CD4-positive, alpha-beta T cell treated with Interleukin-4 for 1 hour (primary cell): ENCODE measurements around the gene CTLA4.

Source experiments
- DNase-seq, 2 donors: peaks; one replicate each; pipeline ENCODE4 v3.0.0-alpha.2; 2020 to 2022

CTLA4 gene

GRCh38 chr2:203867561-203868200 lies at the start of gene CTLA4:
Gene CTLA4 (plus strand): TSS chr2:203867771. CDS start chr2:203867943, 172 bp downstream.
- peak in 1 of 2 donors; percentile 69 for DNase-seq

- DNase-seq = no peak
Measured at GRCh38 chr2:203818656-203819055, 48.9 kb upstream of the CTLA4 start.

DNA sequence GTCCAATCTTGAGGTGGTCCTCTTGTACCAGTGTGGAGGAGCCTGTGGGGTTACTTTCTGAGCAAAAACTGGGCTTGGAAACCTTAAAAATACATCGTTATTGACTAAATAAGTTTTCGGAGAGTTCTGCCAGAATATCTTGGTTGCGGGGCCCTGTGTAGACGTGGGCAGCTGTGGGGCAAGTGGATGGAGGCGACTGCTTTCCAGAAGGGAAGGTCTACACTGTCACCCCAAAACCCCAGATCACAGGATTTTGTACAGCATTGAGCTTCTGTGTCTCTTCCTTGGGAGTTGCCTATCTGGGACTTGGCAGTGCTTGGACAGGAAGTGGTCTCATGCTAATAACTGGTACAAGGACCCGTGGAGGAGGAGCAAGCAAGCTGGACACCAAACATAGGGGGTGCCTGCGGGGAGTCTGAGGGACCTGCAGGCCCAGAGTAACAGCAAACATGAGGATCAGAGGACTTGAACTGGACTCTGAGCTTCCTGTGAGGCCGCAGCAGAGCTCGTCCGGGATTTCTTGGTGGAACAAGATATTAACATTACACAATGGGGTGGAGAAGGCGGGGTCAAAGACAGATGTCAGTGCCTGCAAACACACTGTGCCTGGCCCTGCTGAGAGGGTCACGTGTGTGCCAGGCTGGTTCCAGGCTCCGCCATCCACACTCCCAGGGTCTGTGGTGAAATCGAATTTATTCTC lies 48.0 kb upstream of the CTLA4 start:
- DNase-seq = no peak

GRCh38 chr2:203820969-203821368 lies 46.6 kb upstream of the CTLA4 start:
- DNase-seq = no peak

GRCh38 chr2:203822240-203822639 lies 45.3 kb upstream of the CTLA4 start:
- DNase-seq = no peak

DNA sequence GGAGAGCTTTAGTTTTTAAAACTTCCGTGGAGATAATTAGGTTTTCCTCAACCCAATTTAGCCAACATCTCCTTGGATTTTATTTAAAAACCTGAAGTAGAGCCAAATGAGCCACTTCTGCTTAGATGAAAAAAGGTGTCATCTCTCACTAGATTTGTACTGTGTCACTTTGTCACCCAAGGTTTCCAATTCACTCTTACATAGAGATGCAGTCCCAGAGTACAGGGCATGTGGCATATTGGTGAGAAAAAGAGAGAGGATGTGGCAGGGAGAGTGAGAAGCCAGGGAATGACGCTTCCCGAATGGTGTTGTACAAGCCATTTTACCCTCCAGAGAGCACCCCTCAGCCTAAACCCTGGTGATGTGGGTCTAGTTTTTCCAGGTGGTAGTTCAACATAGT lies 44.4 kb upstream of the CTLA4 start:
- DNase-seq = no peak

DNA sequence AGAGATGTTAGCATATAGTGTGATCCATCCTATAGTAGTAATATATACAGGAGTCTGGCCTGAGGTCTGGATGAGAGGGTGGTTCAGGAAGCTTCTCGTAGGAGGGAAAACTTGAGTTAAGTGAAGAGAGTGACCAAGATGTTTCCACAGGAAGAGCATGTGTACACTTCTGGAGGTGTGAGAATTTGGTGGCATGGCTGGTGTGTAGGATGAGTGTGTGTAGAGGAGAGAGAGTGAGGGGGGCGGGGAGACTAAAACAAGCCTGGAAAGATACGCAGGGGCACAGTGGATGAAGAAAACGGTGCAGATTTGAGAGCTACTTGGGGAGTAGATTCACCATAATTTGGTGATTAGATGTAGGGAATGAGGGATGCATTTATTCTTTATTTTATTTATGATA lies 43.5 kb upstream of the CTLA4 start:
- no peak for DNase-seq

DNA sequence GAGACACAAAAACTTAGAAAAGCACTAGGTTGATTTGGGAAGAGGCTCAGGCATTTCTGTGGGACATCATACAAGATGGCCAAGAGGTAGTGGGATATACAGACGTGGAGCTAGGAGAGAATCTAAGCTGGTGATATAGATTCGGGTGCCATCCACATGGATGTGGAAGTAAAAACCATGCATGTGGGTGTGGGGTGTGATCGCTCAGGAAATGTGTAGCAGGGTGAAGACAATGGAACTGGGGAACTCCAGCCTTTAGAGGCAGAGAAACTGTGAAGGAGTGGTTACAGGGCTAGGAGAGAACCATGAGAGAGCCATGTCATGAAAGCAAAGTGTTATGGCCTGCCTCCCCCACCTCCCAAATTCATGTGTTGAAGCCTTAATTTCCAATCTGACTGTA lies 43.0 kb upstream of the CTLA4 start:
- no peak for DNase-seq

- no peak for DNase-seq
Measured at GRCh38 chr2:203826704-203827103, 40.9 kb upstream of the CTLA4 start.

GRCh38 chr2:203830304-203831055 lies 37.1 kb upstream of the CTLA4 start:
- no peak for DNase-seq

- DNase-seq = no peak
Measured at GRCh38 chr2:203835420-203835819, 32.2 kb upstream of the CTLA4 start.

DNA sequence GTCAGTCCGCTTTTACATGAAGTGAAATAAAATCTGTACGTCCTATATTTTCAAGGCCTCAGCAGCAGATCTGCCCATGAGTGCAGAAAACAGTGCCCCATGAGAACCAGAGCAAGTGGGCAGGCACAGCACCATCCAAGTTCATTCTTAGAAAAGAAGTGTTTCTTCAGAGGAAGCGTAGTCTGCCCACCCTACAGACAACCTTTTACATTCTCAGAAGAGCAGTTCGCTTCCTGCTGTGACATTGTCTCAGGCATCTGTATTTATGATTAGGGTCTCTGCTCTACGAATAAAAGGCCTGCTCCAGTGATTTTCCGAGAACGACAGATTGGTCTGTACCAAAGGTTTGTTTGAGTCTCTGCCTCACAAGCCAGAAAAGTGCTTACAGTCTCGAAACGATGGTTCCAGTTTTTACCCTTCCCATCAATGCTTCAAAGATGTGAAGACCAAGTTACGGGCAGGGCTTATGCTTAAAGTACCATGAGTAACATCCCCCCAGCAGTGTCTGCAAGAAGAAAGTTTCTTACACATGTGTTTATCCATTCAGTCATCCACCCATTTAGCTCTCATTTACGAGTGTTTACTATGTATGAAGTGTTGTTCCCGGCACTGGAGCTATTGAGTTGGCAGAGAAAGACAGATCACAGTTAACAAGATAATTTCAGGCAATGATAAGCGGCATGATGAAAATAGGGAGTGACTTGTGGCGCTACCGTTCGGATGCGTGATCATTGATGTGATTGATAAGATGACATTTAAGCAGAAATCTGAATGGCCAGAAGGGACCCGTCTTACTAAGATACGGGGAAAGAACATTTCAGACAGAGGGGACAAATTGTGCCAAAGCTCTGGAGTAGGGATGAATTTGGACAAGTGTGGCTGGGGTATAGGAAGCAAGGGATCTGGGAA lies 31.4 kb upstream of the CTLA4 start:
- DNase-seq = no peak

GRCh38 chr2:203840655-203841205 lies 26.8 kb upstream of the CTLA4 start:
- DNase-seq = no peak

DNA sequence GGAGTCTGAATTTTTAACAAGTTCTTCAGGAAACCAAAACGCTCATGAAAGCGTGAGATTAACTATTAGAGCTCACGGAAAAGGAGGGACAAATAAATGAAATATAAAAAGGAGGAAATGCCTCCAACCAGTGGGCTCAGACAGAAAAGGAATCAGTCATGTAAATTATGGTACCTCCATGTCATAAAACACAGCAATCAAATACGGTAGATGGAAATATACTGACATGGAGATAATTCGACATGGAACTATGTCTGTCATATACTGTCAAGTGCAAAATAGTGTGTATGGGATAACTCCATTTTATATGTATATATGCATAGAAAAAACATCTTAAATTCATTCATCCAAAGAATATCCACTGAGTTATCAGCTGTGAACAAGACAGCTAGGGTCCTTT lies 25.9 kb upstream of the CTLA4 start:
- DNase-seq = no peak

GRCh38 chr2:203842373-203842772 lies 25.2 kb upstream of the CTLA4 start:
- no peak for DNase-seq

GRCh38 chr2:203846490-203847105 lies 21.0 kb upstream of the CTLA4 start:
- no peak for DNase-seq

DNA sequence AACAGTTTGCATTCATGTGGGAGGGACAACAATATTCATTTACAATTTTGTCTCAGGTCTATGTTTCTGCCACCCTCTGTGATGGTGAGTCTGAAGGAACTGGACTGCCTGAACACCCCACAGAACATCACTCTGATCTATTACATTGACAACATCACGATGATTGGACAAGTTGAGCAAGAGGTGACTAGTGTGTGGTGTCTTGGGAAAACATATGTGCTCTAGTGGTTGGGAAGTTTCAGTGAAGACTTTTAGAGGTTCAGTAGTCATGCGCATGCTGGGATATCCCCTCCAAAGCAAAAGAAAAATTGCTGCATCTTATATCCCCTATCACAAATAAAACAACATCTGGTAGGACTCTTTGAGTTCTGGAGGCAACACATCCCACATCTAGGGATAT lies 18.6 kb upstream of the CTLA4 start:
- no peak for DNase-seq

DNA sequence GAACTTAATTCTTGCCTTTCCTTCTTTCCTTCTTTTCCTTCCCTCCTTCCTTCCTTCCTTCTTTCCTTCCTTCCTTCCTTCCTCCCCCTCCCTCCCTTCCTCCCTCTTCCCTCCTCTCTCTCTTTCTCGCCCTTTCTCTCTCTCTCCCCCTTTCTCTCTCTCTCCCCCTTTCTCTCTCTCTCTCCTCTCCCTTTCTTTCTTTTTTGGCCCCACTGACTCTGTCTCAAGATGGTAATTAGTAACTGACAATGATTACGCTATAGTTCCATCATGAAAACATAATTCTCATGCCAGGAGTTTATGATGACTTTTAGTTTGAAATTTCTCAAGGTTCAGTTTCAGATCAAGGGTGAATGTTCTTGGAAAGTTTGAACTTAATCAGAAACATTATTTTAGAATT lies 14.8 kb upstream of the CTLA4 start:
- DNase-seq = no peak

DNA sequence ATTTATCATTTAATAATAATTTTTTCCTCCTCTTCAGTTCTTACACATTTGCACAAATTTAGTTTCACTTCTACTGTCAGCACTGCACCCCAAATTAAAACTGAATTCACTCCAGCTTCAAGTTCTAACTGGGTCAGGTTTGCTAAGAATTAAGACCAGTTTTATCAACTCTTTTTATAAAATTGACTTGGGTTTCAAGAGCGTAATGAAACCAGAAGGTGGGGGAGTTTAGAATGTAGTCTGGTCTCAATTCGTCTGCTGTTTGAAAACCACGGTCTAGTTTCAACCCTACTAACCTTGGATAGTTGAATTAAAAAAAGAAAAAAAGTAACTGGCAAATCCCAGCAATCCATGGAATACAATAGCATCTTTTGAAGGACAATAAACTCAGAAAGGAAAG lies 14.3 kb upstream of the CTLA4 start:
- no peak for DNase-seq

DNA sequence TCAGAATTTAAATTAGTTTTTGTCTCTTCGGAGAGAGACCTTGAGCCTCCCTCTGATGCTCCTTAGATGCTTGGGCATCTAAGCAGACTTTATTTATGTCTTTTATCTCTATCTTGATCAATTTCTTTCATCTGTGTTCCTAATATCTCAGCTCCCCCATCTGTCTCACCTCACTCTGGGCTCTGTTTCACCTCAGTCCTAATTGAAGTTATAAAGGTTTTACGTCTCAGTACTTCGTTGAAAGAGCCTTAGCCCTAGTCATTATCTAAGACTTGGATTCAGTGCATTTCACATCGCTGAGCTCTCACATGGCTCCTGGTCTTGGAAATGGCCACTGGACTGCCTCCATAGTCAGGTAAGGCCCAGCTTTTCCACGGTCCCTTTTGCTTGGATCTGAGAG lies 13.8 kb upstream of the CTLA4 start:
- DNase-seq = no peak

GRCh38 chr2:203855274-203855673 lies 12.3 kb upstream of the CTLA4 start:
- no peak for DNase-seq

DNA sequence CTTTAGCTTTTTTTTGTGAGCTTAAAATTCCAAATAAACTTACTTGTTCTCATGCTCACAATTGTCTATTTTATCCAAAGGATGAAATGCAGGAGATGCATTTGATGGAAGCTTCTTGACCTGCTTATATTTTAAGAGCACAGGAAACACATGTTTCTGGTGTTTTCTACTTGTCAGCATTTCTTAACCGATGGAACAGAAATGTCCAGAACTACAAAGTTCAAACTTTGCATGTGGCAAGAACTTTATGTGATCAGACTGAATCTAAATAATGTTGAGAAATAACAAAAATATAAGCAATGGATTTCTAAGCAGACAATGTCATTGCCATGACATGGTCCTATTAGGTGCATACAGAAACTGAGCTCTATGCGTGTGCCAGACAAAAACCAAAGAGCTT lies 9.9 kb upstream of the CTLA4 start:
- DNase-seq = no peak
